GM23338 (cell line): ENCODE data around the gene STAMBPL1.

Experiments used
- CREB1 ChIP-seq: fragments of 250-450 bp; sonication (Bioruptor Pico); IDR thresholded peaks from 2 replicates; pipeline ENCODE4 v1.5.0; 2020; ENCODE audit warnings: low read depth, mild to moderate bottlenecking, moderate library complexity
- EZH2 ChIP-seq: fragments of 200-600 bp; sonication (generic); IDR thresholded peaks from one replicate; pipeline ENCODE4 v1.8.0; 2017; ENCODE audit warnings: antibody characterized with exemption, mild to moderate bottlenecking, low read depth; ENCODE audit not compliant: unreplicated experiment
- EZH2phosphoT487 ChIP-seq: fragments of 200-600 bp; sonication (generic); IDR thresholded peaks from one replicate; pipeline ENCODE4 v1.8.1; 2018; ENCODE audit warnings: antibody characterized with exemption; ENCODE audit not compliant: unreplicated experiment
- JUNB ChIP-seq: IDR thresholded peaks from one replicate; pipeline ENCODE4 v1.6.1; 2016; ENCODE audit warnings: antibody characterized with exemption; ENCODE audit not compliant: unreplicated experiment
- NANOG ChIP-seq: IDR thresholded peaks from 2 replicates; pipeline ENCODE4 v1.6.1; 2016; ENCODE audit warnings: antibody characterized with exemption, borderline replicate concordance
- POLR2AphosphoS5 ChIP-seq: IDR thresholded peaks from 2 replicates; pipeline ENCODE4 v1.6.1; 2016; ENCODE audit warnings: antibody characterized with exemption, low read depth
- STAT1 ChIP-seq: IDR thresholded peaks from one replicate; pipeline ENCODE4 v1.6.1; 2016; ENCODE audit warnings: antibody characterized with exemption; ENCODE audit not compliant: unreplicated experiment
- ZNF331 ChIP-seq: fragments of 250-450 bp; sonication (Bioruptor Pico); IDR thresholded peaks from 2 replicates; pipeline ENCODE4 v1.5.0; 2020; ENCODE audit warnings: low read depth, mild to moderate bottlenecking, moderate library complexity
- TF ChIP-seq, protein P1 (sequence below), 2 experiments: fragments of 200-600 bp in 1 of 2; sonication (generic) in 1 of 2; conservative IDR thresholded peaks; 2 replicates each; pipeline versions ENCODE4 v1.5.1 to v1.6.1; 2016 to 2017; ENCODE audit warnings: antibody characterized with exemption in 2 of 2, low read depth in 2 of 2, mild to moderate bottlenecking in 2 of 2, moderate library complexity in 1 of 2
- TF ChIP-seq, protein P2 (sequence below): IDR thresholded peaks from 2 replicates; pipeline ENCODE4 v1.6.1; 2016; ENCODE audit warnings: antibody characterized with exemption
- TF ChIP-seq, protein P3 (sequence below): IDR thresholded peaks from one replicate; pipeline ENCODE4 v1.6.1; 2018; ENCODE audit warnings: antibody characterized with exemption; ENCODE audit not compliant: unreplicated experiment
- TF ChIP-seq, protein P4 (sequence below): fragments of 250-450 bp; sonication (Bioruptor Pico); IDR thresholded peaks from 2 replicates; pipeline ENCODE4 v1.5.0; 2020; ENCODE audit warnings: mild to moderate bottlenecking, moderate library complexity

DNA sequence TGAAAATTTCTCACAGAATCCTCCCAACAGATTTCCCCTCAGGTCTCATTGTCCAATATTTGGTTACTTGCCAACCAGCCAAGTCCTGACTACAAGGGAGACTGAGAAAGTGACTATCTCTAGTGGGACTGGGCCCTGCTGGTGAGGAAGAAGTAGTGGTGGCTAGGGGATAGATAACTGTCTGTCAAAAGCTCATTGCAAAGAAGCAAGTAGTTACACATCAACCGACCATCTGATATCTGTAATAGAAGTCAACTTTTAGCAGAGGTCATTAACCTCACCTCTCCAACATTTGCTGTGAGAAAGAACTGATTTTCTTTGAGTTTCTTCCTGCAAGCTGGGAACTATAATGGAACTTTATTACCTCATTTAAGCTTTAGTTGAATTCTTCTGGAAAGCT is 15.2 kb downstream of the STAMBPL1 start:
- TF ChIP-seq, protein P1, sequence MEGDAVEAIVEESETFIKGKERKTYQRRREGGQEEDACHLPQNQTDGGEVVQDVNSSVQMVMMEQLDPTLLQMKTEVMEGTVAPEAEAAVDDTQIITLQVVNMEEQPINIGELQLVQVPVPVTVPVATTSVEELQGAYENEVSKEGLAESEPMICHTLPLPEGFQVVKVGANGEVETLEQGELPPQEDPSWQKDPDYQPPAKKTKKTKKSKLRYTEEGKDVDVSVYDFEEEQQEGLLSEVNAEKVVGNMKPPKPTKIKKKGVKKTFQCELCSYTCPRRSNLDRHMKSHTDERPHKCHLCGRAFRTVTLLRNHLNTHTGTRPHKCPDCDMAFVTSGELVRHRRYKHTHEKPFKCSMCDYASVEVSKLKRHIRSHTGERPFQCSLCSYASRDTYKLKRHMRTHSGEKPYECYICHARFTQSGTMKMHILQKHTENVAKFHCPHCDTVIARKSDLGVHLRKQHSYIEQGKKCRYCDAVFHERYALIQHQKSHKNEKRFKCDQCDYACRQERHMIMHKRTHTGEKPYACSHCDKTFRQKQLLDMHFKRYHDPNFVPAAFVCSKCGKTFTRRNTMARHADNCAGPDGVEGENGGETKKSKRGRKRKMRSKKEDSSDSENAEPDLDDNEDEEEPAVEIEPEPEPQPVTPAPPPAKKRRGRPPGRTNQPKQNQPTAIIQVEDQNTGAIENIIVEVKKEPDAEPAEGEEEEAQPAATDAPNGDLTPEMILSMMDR (conservative IDR thresholded peaks at IDR 0.05; ENCODE audit: low read depth in 2 of 2): no peak
- TF ChIP-seq EZH2 (no peak), POLR2AphosphoS5 (no peak), JUNB (no peak), EZH2phosphoT487 (no peak), ZNF331 (no peak), STAT1 (no peak), CREB1 (CRISPR knock-in tag) (no peak), NANOG (no peak)
- TF ChIP-seq, protein P2, sequence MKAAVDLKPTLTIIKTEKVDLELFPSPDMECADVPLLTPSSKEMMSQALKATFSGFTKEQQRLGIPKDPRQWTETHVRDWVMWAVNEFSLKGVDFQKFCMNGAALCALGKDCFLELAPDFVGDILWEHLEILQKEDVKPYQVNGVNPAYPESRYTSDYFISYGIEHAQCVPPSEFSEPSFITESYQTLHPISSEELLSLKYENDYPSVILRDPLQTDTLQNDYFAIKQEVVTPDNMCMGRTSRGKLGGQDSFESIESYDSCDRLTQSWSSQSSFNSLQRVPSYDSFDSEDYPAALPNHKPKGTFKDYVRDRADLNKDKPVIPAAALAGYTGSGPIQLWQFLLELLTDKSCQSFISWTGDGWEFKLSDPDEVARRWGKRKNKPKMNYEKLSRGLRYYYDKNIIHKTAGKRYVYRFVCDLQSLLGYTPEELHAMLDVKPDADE: no peak
- TF ChIP-seq, protein P3, sequence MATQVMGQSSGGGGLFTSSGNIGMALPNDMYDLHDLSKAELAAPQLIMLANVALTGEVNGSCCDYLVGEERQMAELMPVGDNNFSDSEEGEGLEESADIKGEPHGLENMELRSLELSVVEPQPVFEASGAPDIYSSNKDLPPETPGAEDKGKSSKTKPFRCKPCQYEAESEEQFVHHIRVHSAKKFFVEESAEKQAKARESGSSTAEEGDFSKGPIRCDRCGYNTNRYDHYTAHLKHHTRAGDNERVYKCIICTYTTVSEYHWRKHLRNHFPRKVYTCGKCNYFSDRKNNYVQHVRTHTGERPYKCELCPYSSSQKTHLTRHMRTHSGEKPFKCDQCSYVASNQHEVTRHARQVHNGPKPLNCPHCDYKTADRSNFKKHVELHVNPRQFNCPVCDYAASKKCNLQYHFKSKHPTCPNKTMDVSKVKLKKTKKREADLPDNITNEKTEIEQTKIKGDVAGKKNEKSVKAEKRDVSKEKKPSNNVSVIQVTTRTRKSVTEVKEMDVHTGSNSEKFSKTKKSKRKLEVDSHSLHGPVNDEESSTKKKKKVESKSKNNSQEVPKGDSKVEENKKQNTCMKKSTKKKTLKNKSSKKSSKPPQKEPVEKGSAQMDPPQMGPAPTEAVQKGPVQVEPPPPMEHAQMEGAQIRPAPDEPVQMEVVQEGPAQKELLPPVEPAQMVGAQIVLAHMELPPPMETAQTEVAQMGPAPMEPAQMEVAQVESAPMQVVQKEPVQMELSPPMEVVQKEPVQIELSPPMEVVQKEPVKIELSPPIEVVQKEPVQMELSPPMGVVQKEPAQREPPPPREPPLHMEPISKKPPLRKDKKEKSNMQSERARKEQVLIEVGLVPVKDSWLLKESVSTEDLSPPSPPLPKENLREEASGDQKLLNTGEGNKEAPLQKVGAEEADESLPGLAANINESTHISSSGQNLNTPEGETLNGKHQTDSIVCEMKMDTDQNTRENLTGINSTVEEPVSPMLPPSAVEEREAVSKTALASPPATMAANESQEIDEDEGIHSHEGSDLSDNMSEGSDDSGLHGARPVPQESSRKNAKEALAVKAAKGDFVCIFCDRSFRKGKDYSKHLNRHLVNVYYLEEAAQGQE: no peak
- TF ChIP-seq, protein P4, sequence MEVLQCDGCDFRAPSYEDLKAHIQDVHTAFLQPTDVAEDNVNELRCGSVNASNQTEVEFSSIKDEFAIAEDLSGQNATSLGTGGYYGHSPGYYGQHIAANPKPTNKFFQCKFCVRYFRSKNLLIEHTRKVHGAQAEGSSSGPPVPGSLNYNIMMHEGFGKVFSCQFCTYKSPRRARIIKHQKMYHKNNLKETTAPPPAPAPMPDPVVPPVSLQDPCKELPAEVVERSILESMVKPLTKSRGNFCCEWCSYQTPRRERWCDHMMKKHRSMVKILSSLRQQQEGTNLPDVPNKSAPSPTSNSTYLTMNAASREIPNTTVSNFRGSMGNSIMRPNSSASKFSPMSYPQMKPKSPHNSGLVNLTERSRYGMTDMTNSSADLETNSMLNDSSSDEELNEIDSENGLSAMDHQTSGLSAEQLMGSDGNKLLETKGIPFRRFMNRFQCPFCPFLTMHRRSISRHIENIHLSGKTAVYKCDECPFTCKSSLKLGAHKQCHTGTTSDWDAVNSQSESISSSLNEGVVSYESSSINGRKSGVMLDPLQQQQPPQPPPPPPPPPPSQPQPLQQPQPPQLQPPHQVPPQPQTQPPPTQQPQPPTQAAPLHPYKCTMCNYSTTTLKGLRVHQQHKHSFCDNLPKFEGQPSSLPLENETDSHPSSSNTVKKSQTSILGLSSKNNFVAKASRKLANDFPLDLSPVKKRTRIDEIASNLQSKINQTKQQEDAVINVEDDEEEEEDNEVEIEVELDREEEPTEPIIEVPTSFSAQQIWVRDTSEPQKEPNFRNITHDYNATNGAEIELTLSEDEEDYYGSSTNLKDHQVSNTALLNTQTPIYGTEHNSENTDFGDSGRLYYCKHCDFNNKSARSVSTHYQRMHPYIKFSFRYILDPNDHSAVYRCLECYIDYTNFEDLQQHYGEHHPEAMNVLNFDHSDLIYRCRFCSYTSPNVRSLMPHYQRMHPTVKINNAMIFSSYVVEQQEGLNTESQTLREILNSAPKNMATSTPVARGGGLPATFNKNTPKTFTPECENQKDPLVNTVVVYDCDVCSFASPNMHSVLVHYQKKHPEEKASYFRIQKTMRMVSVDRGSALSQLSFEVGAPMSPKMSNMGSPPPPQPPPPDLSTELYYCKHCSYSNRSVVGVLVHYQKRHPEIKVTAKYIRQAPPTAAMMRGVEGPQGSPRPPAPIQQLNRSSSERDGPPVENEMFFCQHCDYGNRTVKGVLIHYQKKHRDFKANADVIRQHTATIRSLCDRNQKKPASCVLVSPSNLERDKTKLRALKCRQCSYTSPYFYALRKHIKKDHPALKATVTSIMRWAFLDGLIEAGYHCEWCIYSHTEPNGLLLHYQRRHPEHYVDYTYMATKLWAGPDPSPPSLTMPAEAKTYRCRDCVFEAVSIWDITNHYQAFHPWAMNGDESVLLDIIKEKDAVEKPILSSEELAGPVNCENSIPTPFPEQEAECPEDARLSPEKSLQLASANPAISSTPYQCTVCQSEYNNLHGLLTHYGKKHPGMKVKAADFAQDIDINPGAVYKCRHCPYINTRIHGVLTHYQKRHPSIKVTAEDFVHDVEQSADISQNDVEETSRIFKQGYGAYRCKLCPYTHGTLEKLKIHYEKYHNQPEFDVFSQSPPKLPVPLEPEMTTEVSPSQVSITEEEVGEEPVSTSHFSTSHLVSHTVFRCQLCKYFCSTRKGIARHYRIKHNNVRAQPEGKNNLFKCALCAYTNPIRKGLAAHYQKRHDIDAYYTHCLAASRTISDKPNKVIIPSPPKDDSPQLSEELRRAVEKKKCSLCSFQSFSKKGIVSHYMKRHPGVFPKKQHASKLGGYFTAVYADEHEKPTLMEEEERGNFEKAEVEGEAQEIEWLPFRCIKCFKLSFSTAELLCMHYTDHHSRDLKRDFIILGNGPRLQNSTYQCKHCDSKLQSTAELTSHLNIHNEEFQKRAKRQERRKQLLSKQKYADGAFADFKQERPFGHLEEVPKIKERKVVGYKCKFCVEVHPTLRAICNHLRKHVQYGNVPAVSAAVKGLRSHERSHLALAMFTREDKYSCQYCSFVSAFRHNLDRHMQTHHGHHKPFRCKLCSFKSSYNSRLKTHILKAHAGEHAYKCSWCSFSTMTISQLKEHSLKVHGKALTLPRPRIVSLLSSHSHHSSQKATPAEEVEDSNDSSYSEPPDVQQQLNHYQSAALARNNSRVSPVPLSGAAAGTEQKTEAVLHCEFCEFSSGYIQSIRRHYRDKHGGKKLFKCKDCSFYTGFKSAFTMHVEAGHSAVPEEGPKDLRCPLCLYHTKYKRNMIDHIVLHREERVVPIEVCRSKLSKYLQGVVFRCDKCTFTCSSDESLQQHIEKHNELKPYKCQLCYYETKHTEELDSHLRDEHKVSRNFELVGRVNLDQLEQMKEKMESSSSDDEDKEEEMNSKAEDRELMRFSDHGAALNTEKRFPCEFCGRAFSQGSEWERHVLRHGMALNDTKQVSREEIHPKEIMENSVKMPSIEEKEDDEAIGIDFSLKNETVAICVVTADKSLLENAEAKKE (CRISPR knock-in tag): no peak
